Vagina (tissue), 2 donors: ENCODE data around the gene ST6GAL2.

Source experiments
- POLR2A ChIP-seq, 2 donors: fragments of 450-650 bp; IDR thresholded peaks; one replicate each; pipeline ENCODE4 v1.6.1; 2017; ENCODE audit warnings: antibody characterized with exemption in 2 of 2, mild to moderate bottlenecking in 2 of 2, moderate library complexity in 2 of 2
- TF ChIP-seq, protein P1 (sequence below), 3 experiments: fragments of 450-650 bp in 2 of 3; fragments of 200-600 bp in 1 of 3; sonication (generic) in 1 of 3; IDR thresholded peaks; one replicate each; pipeline ENCODE4 v1.5.1; 2017 to 2019; ENCODE audit warnings: antibody characterized with exemption in 3 of 3, mild to moderate bottlenecking in 2 of 3, moderate library complexity in 2 of 3

- TF ChIP-seq, protein P1, sequence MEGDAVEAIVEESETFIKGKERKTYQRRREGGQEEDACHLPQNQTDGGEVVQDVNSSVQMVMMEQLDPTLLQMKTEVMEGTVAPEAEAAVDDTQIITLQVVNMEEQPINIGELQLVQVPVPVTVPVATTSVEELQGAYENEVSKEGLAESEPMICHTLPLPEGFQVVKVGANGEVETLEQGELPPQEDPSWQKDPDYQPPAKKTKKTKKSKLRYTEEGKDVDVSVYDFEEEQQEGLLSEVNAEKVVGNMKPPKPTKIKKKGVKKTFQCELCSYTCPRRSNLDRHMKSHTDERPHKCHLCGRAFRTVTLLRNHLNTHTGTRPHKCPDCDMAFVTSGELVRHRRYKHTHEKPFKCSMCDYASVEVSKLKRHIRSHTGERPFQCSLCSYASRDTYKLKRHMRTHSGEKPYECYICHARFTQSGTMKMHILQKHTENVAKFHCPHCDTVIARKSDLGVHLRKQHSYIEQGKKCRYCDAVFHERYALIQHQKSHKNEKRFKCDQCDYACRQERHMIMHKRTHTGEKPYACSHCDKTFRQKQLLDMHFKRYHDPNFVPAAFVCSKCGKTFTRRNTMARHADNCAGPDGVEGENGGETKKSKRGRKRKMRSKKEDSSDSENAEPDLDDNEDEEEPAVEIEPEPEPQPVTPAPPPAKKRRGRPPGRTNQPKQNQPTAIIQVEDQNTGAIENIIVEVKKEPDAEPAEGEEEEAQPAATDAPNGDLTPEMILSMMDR (IDR thresholded peaks at IDR 0.05): no peak
- no peak for TF ChIP-seq POLR2A (IDR thresholded peaks at IDR 0.05)
These were observed 35.5 kb upstream of the ST6GAL2 start for GRCh38 chr2:106921451-106921850.
